PC-3 (cell line): ENCODE results near the gene MEX3A. TPM values are rescaled to one million over a fixed set of nuclear protein-coding genes. Genes with fewer than 3 reads are reported as not detected.
"Not testable (repeated sequence)": the region's sequence is repeated elsewhere in the genome, so short reads cannot be mapped to it uniquely, and the experiment has no call there.

Experiments used
- ATAC-seq: fragments of 200-7000 bp; cut with Tn5 transposase; 2 replicates; pipeline ENCODE4 v1.9.1; 2020; ENCODE audit warnings: mild to moderate bottlenecking, moderate library complexity
- BruUV-seq: library from RNA; stranded (reverse); fragments of 400-500 nt; replicated peaks from 2 replicates; lab custom pipeline; 2021; lab: Mats Ljungman, UMichigan
- CTCF ChIA-PET: fragments of 300-600 bp; sonication (Branson Sonifier 250); formaldehyde crosslinking; loops from one replicate; lab custom pipeline; 2022; ENCODE audit warnings: antibody characterized with exemption; lab: Charles Lee
- POLR2A ChIA-PET: fragments of 300-600 bp; sonication (Branson Sonifier 250); formaldehyde crosslinking; loops from one replicate; lab custom pipeline; 2022; ENCODE audit warnings: antibody characterized with exemption; ENCODE audit not compliant: unreplicated experiment; lab: Charles Lee
- DNase-seq: peaks from one replicate; pipeline ENCODE4 v3.0.0-alpha.2; 2015
- H2AFZ ChIP-seq: fragments of 300-600 bp; sonication (generic); 2 replicates; pipeline ENCODE4 v1.6.0; 2016; ENCODE audit warnings: antibody characterized with exemption, low read length
- H3F3A ChIP-seq: fragments of 300-600 bp; sonication (generic); one replicate; pipeline ENCODE4 v1.6.0; 2017; ENCODE audit warnings: antibody characterized with exemption, low read length, control low read depth, mild to moderate bottlenecking; ENCODE audit not compliant: unreplicated experiment
- H3K27ac ChIP-seq: fragments of 300-600 bp; sonication (generic); 2 replicates; pipeline ENCODE4 v1.5.1; 2016; ENCODE audit warnings: mild to moderate bottlenecking, low read length
- H3K27me3 ChIP-seq: fragments of 300-600 bp; sonication (generic); 2 replicates; pipeline ENCODE4 v1.6.1; 2016; ENCODE audit warnings: low read length, mixed read lengths
- H3K36me3 ChIP-seq: fragments of 300-600 bp; sonication (generic); 2 replicates; pipeline ENCODE4 v1.6.1; 2016; ENCODE audit warnings: low read depth, mixed run types, low read length, mixed read lengths
- H3K4me1 ChIP-seq: fragments of 300-600 bp; sonication (generic); 2 replicates; pipeline ENCODE4 v1.5.1; 2016; ENCODE audit warnings: low read length; ENCODE audit not compliant: insufficient read depth
- H3K4me2 ChIP-seq: fragments of 300-600 bp; sonication (generic); 2 replicates; pipeline ENCODE4 v1.6.0; 2016; ENCODE audit warnings: low read length
- H3K4me3 ChIP-seq: fragments of 300-600 bp; sonication (generic); 2 replicates; pipeline ENCODE4 v1.5.1; 2016; ENCODE audit warnings: mild to moderate bottlenecking, low read length, mixed read lengths
- H3K79me2 ChIP-seq: fragments of 300-600 bp; sonication (generic); 2 replicates; pipeline ENCODE4 v1.6.1; 2017; ENCODE audit warnings: low read length, mixed read lengths
- H3K9ac ChIP-seq: fragments of 300-600 bp; sonication (generic); 2 replicates; pipeline ENCODE4 v1.6.0; 2016; ENCODE audit warnings: mild to moderate bottlenecking, low read length
- H3K9me2 ChIP-seq: fragments of 300-600 bp; sonication (generic); replicated peaks from 2 replicates; pipeline ENCODE4 v1.6.1; 2016; ENCODE audit warnings: mixed run types, low read length, mixed read lengths
- H3K9me3 ChIP-seq: fragments of 300-600 bp; sonication (generic); 2 replicates; pipeline ENCODE4 v1.6.1; 2016; ENCODE audit warnings: low read length, mixed read lengths
- H4K20me1 ChIP-seq: fragments of 300-600 bp; sonication (generic); 2 replicates; pipeline ENCODE4 v1.6.1; 2016; ENCODE audit warnings: low read length, mixed read lengths
- EZH2 ChIP-seq: fragments of 300-600 bp; sonication (generic); IDR thresholded peaks from one replicate; pipeline ENCODE4 v1.6.1; 2017; ENCODE audit warnings: antibody characterized with exemption, mild to moderate bottlenecking, low read length; ENCODE audit not compliant: unreplicated experiment
- EZH2phosphoT487 ChIP-seq: fragments of 300-600 bp; sonication (generic); IDR thresholded peaks from 2 replicates; pipeline ENCODE4 v1.6.1; 2018; ENCODE audit warnings: mild to moderate bottlenecking, antibody characterized with exemption, low read length, borderline replicate concordance
- intact Hi-C: fragments of 100-400 bp; cut with micrococcal nuclease; formaldehyde crosslinking; loops from 2 replicates; pipeline ENCODE4 v1.9.0; 2023
- total RNA-seq: library from RNA; depleted of rRNA; stranded (reverse); fragments of >200 nt; gene quantifications from 2 replicates; pipeline ENCODE4 v1.2.3, GENCODE V29; 2014
- TF ChIP-seq, protein P1 (sequence below): fragments of 300-600 bp; sonication (generic); conservative IDR thresholded peaks from 2 replicates; pipeline ENCODE4 v1.5.1; 2017; ENCODE audit warnings: antibody characterized with exemption, low read depth, mild to moderate bottlenecking, low read length

The MEX3A gene
- total RNA-seq, 1 experiment from 2014 or later = 12.9 TPM

DNA sequence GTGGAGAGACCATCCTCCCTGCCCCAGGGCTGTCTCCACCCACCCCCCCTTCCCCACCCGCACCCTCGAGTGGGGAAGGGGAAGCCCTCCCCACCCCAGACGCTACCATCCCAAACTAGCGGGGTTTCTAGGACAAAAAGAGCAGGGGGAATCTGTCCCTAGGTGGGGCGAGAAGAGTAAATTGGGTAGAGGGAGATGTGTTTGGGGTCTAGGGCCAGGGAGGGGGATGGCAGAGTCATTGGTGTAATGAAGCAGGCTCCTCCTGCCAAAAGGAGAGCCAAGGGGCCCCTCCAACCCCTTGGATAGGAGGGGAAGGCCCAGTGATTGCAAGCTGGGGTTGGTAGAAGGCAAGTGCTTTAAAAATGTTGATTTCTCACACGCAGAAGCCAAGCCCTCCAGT, 10.0 kb downstream of the MEX3A start:
- Histone ChIP-seq H3K4me2 (no peak overlapping the region), H2AFZ (no peak overlapping the region), H3K27ac (no peak overlapping the region), H3K9ac (no peak overlapping the region), H3K9me3 (no peaks in the 10 kb centered on the region), H3K27me3 (no peaks in the 10 kb centered on the region), H3K4me1 (no peaks in the 10 kb centered on the region; the same call in 1 of the 2 replicates), H3K4me3 (no peak overlapping the region), H4K20me1 (no peaks in the 10 kb centered on the region), H3K36me3 (peaks cover 10% of the 10 kb centered on the region), H3K79me2 (no peaks in the 10 kb centered on the region), H3K9me2 (no peaks in the 10 kb centered on the region), H3F3A (peaks cover 3% of the 10 kb centered on the region)
- intact Hi-C loops = no loop called here
- ATAC-seq = no peak
- DNase-seq = no peak
- CTCF ChIA-PET = no interaction called here
- POLR2A ChIA-PET = no interaction called here
- TF ChIP-seq, protein P1, sequence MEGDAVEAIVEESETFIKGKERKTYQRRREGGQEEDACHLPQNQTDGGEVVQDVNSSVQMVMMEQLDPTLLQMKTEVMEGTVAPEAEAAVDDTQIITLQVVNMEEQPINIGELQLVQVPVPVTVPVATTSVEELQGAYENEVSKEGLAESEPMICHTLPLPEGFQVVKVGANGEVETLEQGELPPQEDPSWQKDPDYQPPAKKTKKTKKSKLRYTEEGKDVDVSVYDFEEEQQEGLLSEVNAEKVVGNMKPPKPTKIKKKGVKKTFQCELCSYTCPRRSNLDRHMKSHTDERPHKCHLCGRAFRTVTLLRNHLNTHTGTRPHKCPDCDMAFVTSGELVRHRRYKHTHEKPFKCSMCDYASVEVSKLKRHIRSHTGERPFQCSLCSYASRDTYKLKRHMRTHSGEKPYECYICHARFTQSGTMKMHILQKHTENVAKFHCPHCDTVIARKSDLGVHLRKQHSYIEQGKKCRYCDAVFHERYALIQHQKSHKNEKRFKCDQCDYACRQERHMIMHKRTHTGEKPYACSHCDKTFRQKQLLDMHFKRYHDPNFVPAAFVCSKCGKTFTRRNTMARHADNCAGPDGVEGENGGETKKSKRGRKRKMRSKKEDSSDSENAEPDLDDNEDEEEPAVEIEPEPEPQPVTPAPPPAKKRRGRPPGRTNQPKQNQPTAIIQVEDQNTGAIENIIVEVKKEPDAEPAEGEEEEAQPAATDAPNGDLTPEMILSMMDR = no peak
- TF ChIP-seq EZH2 (no peak), EZH2phosphoT487 (no peak)
- BruUV-seq = no TSS peak

DNA sequence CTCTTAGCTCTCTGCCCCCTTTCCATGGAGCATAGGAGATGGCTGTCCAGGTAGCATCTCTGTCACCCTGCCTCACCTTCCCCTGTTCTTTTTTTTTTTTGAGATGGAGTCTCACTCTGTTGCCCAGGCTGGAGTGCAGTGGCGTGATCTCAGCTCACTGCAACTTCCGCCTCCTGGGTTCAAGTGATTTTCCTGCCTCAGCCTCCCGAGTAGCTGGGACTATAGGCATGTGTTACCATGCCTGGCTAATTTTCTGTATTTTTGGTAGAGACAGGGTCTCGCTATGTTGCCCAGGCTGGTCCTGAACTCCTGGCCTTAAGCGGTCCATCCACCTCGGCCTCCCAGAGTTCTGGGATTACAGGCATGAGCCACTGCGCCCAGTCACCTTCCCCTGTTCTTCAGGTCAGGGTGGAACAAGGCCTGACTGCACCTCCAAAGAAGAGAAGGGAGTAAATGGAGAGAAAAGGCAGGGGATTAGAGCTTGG, 10.9 kb downstream of the MEX3A start:
- H3K9ac ChIP-seq, H3K4me3 ChIP-seq, H3K27me3 ChIP-seq, H3K9me3 ChIP-seq, DNase-seq, H3K27ac ChIP-seq, H3K4me1 ChIP-seq, H3K9me2 ChIP-seq, H4K20me1 ChIP-seq, CTCF ChIA-PET, H3F3A ChIP-seq, ATAC-seq, BruUV-seq, H3K79me2 ChIP-seq, POLR2A ChIA-PET, H3K4me2 ChIP-seq, H2AFZ ChIP-seq, intact Hi-C loops, H3K36me3 ChIP-seq: not testable (repeated sequence)

DNA sequence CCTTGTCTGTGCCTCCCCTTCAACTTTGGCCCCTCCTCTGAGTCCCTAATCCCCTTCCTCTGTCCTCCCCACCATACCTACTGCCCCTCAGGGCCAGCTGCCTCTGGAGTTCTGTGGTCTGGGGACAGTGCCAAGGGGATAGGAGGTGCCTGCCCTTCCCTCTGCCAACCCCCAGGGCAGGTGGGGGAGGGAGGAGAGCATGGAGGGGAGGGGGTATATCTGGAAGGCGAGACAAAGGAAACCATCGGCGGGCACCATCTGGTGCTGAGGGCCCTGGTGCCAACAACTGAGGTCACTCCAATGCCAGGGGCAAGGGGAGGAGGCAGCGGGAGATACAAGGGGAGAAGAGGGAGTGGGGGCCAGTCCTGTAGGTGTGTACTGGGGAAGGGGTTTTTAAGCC, 11.7 kb downstream of the MEX3A start:
- Histone ChIP-seq H3K9me3 (no peaks in the 10 kb centered on the region), H3K9ac (no peak overlapping the region), H3K9me2 (no peaks in the 10 kb centered on the region), H2AFZ (no peak overlapping the region), H3K27me3 (no peaks in the 10 kb centered on the region), H3K79me2 (no peaks in the 10 kb centered on the region), H3K27ac (no peak overlapping the region), H3K4me2 (no peak overlapping the region), H4K20me1 (no peaks in the 10 kb centered on the region), H3K4me1 (no peaks in the 10 kb centered on the region; the same call in 1 of the 2 replicates), H3K4me3 (no peak overlapping the region), H3K36me3 (no peaks in the 10 kb centered on the region; the same call in 1 of the 2 replicates), H3F3A (peaks cover 3% of the 10 kb centered on the region)
- TF ChIP-seq EZH2 = no peak
- TF ChIP-seq EZH2phosphoT487 = no peak
- ATAC-seq (no peak), DNase-seq (no peak)
- ChIA-PET CTCF (no interaction called here), POLR2A (no interaction called here)
- no TSS peak for BruUV-seq
- intact Hi-C loops = no loop called here
